ENCODE results near the gene FOXR1.

FOXR1 gene

DNA sequence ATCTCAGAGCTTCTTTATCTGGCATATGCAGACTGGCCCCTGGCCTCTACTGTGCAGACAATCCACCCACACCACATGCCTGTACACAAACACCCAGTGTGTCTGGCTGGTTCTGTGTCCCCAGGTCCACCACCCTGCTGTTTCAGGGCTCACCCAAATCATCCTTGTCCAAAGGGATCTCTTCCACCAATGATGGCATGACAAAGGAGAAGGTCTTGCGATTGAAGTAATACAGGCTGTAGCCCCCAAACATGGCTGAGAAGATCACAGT lies 57.4 kb downstream of the FOXR1 start:
- Histone ChIP-seq H3K27ac (ENCODE audit: low read depth, low read length, severe bottlenecking) (no peak overlapping the region), H3K4me3 (ENCODE audit: extremely low read depth, insufficient read depth, low read length, poor library complexity, severe bottlenecking) (peak overlapping the region; percentile 79)
- 72 to 100% methylated on average over 1 of the region's 1 CpG for WGBS, 2 experiments (ENCODE audit: insufficient coverage in 2 of 2)

DNA sequence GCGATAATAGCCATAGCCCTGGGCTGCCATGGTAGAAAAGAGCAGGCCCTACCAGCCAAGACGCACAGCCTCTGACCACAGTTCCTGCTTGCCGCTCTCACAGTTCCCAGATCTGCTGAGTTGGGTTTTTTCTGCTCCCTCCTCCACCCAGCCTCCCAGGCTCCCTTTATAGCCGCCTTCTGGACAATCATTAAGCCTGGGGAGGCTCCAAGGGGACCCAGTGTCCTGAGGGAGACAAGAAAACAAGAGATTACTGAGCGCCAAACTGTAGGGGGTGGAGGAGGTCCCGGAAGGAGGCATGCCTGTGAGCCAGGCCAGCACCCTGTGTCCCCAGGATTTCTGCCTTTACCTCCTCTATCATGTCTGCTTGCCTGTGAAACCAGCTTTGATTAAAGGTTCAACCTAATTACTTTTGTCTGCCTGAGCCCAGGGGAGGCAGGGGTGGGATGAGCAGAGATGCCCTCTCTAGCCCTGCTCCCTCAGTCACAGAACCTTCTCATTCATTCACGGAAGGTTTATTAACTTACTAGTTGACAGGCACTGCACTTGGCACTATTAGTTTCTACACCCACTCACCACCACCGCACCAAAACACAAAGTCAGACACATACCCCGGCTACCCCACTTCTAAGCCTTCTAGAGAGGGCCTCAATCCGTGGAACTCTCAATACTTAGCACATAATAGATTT lies 57.9 kb downstream of the FOXR1 start:
- peaks cover 37% of the 10 kb centered on the region for H3K36me3 ChIP-seq (ENCODE audit: control insufficient read depth, insufficient read depth, low read length)
- 66 to 77% methylated on average over 4 to 6 of the region's 10 CpGs for WGBS, 2 experiments (ENCODE audit: insufficient coverage in 2 of 2)
- no peaks in the 10 kb centered on the region for H3K9me3 ChIP-seq (ENCODE audit: control insufficient read depth, low read length)
- H3K4me1 ChIP-seq (ENCODE audit: control insufficient read depth, insufficient read depth, low read length, poor library complexity, severe bottlenecking) = peaks cover 18% of the 10 kb centered on the region
- H3K4me3 ChIP-seq (ENCODE audit: extremely low read depth, insufficient read depth, low read length, poor library complexity, severe bottlenecking) = peak overlapping the region; percentile 79
- no peak overlapping the region for H3K27ac ChIP-seq (ENCODE audit: low read depth, low read length, severe bottlenecking)

More for the DNA sequence above, 57.4 kb downstream of the FOXR1 start:
- peaks cover 42% of the 10 kb centered on the region for H3K36me3 ChIP-seq (ENCODE audit: control insufficient read depth, insufficient read depth, low read length)
- peaks cover 23% of the 10 kb centered on the region for H3K4me1 ChIP-seq (ENCODE audit: control insufficient read depth, insufficient read depth, low read length, poor library complexity, severe bottlenecking)
- H3K9me3 ChIP-seq (ENCODE audit: control insufficient read depth, low read length) = no peaks in the 10 kb centered on the region

DNA sequence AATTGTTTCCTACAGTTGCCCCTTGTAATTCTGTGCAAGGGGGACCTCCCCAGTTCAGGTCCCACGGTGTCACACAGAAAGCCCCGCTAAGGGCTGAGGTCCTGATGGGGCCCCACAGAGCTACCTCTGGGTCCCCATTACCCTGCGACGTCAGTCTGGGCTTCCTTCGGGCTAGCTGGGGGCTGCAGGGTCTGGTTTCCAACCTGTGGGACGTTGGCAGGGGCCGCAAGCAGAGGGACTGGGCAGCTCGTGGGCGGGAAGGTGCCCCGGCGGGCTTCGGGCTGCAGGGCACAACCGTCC lies 58.4 kb downstream of the FOXR1 start:
- no peak overlapping the region for H3K27ac ChIP-seq (ENCODE audit: low read depth, low read length, severe bottlenecking)
- WGBS, 2 experiments (ENCODE audit: insufficient coverage in 2 of 2) = 2 to 3% methylated on average over 13 of the region's 13 CpGs
- peaks cover 13% of the 10 kb centered on the region for H3K4me1 ChIP-seq (ENCODE audit: control insufficient read depth, insufficient read depth, low read length, poor library complexity, severe bottlenecking)
- H3K4me3 ChIP-seq (ENCODE audit: extremely low read depth, insufficient read depth, low read length, poor library complexity, severe bottlenecking) = peak overlapping the region; percentile 79
- H3K36me3 ChIP-seq (ENCODE audit: control insufficient read depth, insufficient read depth, low read length) = peaks cover 32% of the 10 kb centered on the region
- no peaks in the 10 kb centered on the region for H3K9me3 ChIP-seq (ENCODE audit: control insufficient read depth, low read length)

DNA sequence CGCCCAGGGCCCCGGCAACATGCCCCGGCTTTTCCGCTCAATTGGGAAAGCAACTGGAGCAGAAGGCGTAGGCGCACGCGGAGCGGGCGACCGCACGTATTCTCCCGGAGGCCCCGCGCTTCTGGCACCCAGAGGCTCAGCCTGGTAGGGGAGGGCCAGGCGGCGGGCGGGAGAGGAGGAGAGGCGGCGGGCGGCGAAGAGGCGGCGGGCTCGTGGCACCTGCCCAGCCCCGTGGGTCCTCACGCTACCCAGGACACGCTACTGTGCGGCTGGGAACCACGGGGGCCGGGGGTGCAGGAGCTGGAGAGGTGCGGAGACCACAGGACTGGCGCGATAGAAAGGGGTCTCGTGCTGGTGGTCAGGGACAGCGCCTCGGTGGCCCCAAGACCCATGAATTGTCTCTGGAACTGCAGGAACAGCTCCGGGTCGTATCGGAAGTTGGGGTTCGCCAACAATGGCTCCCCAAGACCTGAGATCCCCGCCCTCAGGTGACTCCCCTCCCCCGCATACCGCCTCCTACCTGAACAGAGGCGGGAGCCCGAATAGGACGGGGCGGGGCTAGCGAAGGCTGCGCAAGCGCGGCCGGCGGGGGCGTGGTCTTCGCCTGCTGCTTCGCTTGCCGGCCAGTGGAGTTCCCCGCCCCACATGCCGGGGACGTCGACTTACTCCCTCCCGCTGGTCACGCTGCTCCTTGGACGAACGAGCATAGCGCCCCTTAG lies 58.9 kb downstream of the FOXR1 start, which contains the start of gene SLC37A4:
Gene SLC37A4 (minus strand): TSS at position 549 of the 719 bp plus-strand sequence.
- Histone ChIP-seq H3K4me3 (ENCODE audit: extremely low read depth, insufficient read depth, low read length, poor library complexity, severe bottlenecking) (peak within 1 kb of the TSS; percentile 79), H3K4me1 (ENCODE audit: control insufficient read depth, insufficient read depth, low read length, poor library complexity, severe bottlenecking) (peaks cover 13% of the 10 kb centered on the region), H3K9me3 (ENCODE audit: control insufficient read depth, low read length) (no peaks in the 10 kb centered on the region), H3K36me3 (ENCODE audit: control insufficient read depth, insufficient read depth, low read length) (peaks cover 27% of the 10 kb centered on the region), H3K27ac (ENCODE audit: low read depth, low read length, severe bottlenecking) (no peak within 1 kb of the TSS)
- 0% methylated on average over 55 to 57 of the region's 67 CpGs for WGBS, 2 experiments (ENCODE audit: insufficient coverage in 2 of 2)
